Measurements from ENCODE around the gene PLEKHG2. TPM values are rescaled to one million over a fixed set of nuclear protein-coding genes. Genes with fewer than 3 reads are reported as not detected.

Gene PLEKHG2
- total RNA-seq, 3 donors from 2014 or later: 6.5 to 26.7 (median 17.9) TPM

DNA sequence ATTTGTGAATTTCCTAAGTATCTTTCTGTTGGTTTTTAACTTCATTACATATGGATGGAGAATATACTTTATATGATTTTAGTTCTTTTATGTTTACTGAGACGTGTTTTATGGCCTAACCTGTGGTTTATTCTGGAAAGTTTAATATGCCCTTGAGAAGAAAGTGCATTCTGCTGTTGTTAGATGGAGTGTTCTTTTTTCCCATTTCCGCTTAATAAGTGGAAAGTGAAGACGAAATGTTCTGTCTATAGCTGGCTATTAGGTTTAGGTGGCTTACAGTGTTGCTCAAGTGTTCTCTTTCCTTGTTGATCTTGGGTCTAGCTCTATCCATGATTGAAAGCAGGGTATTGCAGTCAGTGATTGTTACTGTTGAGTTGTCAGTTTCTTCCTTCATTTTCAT, 50.9 kb downstream of the PLEKHG2 start:
- TF ChIP-seq, protein P1, sequence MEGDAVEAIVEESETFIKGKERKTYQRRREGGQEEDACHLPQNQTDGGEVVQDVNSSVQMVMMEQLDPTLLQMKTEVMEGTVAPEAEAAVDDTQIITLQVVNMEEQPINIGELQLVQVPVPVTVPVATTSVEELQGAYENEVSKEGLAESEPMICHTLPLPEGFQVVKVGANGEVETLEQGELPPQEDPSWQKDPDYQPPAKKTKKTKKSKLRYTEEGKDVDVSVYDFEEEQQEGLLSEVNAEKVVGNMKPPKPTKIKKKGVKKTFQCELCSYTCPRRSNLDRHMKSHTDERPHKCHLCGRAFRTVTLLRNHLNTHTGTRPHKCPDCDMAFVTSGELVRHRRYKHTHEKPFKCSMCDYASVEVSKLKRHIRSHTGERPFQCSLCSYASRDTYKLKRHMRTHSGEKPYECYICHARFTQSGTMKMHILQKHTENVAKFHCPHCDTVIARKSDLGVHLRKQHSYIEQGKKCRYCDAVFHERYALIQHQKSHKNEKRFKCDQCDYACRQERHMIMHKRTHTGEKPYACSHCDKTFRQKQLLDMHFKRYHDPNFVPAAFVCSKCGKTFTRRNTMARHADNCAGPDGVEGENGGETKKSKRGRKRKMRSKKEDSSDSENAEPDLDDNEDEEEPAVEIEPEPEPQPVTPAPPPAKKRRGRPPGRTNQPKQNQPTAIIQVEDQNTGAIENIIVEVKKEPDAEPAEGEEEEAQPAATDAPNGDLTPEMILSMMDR (IDR thresholded peaks at IDR 0.05): no peak
- DNase-seq (no peak), ATAC-seq (no peak)
- Histone ChIP-seq H3K4me3 (no peak overlapping the region), H3K9me3 (no peaks in the 10 kb centered on the region), H3K4me1 (ENCODE audit: low read depth) (no peaks in the 10 kb centered on the region), H3K36me3 (ENCODE audit: low read depth) (peaks cover 16% of the 10 kb centered on the region)
- intact Hi-C loops (cut with DNase I, micrococcal nuclease): no loop called here

DNA sequence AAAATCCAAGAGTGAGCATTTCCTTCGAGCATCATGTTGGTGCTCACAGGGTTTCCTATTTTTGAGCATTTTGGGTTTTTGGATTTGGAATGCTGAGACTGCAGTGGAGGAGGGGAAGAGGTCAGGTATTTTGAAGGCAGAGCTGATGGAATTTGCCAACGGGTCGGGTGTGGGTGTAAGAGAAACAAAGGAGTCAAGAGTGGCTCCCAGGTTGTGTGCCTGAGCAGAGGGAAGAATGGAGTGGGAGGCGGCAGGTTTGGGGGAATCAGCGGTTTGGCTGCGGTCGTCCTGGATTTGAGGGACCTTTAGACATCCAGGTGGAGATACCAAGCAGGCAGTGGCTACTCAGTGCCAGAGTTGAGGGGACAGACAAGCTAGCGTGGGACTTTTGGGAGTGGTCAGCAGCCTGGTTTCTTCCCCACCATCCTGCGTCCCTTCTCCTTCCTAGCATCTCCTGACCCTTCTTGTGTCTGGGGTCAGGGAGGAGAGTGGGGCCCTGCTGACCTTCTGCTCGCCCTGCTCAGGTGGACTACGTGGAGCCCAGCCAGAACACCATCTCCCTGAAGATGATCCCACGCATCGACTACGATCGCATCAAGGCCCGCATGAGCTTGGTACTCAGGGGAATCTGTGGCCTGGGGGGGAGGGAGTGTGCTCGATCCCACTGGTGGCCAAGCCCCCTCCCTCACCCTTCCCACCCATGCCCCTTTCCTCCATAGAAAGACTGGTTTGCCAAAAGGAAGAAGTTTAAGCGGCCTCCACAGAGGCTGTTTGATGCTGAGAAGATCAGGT, 53.7 kb downstream of the PLEKHG2 start:
- intact Hi-C loops (cut with DNase I, micrococcal nuclease): no loop called here
- H3K36me3 ChIP-seq (ENCODE audit: low read depth): peaks cover 21% of the 10 kb centered on the region
- TF ChIP-seq, protein P1 (IDR thresholded peaks at IDR 0.05): no peak

DNA sequence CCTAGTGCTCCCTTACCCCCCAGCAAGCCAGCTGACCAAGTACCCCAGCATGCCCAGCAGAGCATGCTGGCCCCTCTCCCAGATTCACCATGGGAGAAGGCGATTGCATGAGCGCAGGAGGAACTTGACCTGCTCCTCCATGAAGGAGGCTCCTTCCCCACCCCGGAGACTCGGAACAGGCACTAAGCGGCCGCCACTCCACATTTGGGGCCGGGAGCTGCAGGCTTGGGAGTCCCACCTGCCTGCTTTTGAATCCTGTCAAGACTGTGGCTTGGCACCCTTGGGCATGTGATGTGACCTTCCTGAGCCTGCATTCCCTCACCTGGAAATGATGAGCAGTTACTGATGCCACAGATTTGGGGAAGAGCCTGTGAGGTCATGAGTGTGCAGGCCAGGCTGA, 55.5 kb downstream of the PLEKHG2 start:
- ATAC-seq (no peak), DNase-seq (no peak)
- TF ChIP-seq, protein P1 (IDR thresholded peaks at IDR 0.05): no peak
- intact Hi-C loops (cut with DNase I, micrococcal nuclease): no loop called here
- Histone ChIP-seq H3K4me1 (ENCODE audit: low read depth) (no peaks in the 10 kb centered on the region), H3K36me3 (ENCODE audit: low read depth) (peaks cover 21% of the 10 kb centered on the region), H3K9me3 (no peaks in the 10 kb centered on the region), H3K4me3 (no peak overlapping the region)

More for the DNA sequence above, 53.7 kb downstream of the PLEKHG2 start:
- H3K4me1 ChIP-seq (ENCODE audit: low read depth): no peaks in the 10 kb centered on the region
- DNase-seq: no peak
- no peak for ATAC-seq
- H3K9me3 ChIP-seq: no peaks in the 10 kb centered on the region
- no peak overlapping the region for H3K4me3 ChIP-seq

DNA sequence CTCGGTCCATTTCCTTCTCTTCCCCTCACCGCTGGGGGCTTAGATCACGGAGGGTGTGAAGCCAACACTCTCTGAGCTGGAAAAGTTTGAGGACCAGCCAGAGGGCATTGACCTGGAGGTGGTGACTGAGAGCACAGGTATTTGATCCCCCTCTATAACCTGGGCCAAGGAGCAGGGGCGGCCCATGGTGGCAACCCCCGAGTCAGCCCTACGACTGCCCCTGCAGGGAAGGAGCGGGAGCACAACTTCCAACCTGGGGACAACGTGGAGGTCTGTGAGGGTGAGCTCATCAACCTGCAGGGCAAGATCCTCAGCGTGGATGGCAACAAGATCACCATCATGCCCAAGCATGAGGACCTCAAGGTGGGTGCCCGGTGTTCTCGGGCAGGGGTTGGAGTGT, 56.6 kb downstream of the PLEKHG2 start:
- Histone ChIP-seq H3K9me3 (no peaks in the 10 kb centered on the region), H3K36me3 (ENCODE audit: low read depth) (peaks cover 21% of the 10 kb centered on the region), H3K4me3 (no peak overlapping the region), H3K4me1 (ENCODE audit: low read depth) (no peaks in the 10 kb centered on the region)
- DNase-seq: no peak
- intact Hi-C loops (cut with DNase I, micrococcal nuclease): no loop called here
- no peak for ATAC-seq
- TF ChIP-seq, protein P1 (IDR thresholded peaks at IDR 0.05): no peak

DNA sequence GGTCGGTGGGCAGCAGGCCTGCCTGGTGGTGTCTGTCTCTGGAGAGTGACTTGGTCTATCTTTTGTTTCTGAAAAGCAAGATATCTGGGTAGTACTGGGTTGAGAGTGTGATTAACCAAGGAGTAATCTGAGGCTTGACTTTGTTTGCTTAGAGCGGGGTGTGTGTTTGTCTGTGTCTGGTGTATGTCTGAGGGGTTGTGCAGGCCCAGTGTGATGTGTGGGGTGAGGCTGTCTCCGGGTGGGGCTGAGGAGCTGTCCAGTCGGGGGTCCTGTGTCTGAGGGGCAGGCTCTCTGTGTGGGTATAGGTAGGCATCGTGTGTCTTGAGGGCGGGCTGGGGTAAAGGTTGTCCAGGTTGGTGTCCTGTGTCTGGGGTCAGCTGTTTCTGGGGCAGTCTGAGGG, 57.1 kb downstream of the PLEKHG2 start:
- H3K36me3 ChIP-seq (ENCODE audit: low read depth): peaks cover 21% of the 10 kb centered on the region
- no peaks in the 10 kb centered on the region for H3K4me1 ChIP-seq (ENCODE audit: low read depth)
- H3K4me3 ChIP-seq: no peak overlapping the region
- no peaks in the 10 kb centered on the region for H3K9me3 ChIP-seq
- intact Hi-C loops (cut with DNase I, micrococcal nuclease): no loop called here
- TF ChIP-seq, protein P1 (IDR thresholded peaks at IDR 0.05): no peak
- DNase-seq (no peak), ATAC-seq (no peak)

Measured in mucosa of descending colon (tissue), 3 donors.